T-helper 22 cell (primary cell): ENCODE data around the gene GLS.
"Not testable (repeated sequence)": the region's sequence is repeated elsewhere in the genome, so short reads cannot be mapped to it uniquely, and the experiment has no call there.

Source experiments
- DNase-seq: peaks from one replicate; pipeline ENCODE4 v3.0.0-alpha.2; 2020; ENCODE audit warnings: low read depth

The GLS gene

DNA sequence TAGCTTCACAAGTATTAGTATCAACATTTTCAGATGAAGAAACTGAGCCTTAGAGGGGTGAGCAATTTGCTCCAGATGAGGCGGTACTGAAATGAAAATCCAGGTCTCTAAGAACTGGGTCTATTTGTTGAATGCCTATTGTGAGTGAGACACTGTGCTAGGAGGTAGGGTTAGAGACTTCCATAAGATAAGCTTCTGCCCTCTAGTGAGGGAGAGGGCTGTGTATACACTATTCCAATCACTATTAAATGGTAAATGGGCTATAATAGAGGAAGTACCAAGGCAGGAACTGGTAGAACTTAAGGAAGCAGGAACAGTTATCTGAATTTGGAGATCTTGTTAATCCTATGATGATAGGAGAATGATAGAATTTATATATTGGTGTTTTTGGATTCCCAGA, 23.6 kb upstream of the GLS start:
- no peak for DNase-seq

DNA sequence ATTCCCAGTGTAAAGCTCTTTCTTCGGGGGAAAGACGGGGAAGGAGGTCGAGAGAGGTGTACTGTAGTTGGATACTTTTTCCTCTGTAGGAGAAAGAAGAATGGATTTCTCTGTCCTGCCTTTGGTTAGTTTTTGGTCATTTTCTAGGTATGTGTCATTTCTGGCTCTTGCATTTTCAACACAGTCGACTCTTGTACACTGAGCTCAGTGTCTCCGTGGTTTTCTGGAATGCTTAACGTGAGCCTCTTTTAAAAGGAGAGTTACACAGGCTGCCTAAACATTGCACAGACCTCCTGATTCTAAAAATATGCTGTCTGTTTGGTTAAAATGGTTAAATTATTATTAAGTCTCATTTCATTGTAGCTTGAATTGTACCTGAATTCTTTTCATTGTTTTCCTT, 21.8 kb upstream of the GLS start:
- no peak for DNase-seq

DNA sequence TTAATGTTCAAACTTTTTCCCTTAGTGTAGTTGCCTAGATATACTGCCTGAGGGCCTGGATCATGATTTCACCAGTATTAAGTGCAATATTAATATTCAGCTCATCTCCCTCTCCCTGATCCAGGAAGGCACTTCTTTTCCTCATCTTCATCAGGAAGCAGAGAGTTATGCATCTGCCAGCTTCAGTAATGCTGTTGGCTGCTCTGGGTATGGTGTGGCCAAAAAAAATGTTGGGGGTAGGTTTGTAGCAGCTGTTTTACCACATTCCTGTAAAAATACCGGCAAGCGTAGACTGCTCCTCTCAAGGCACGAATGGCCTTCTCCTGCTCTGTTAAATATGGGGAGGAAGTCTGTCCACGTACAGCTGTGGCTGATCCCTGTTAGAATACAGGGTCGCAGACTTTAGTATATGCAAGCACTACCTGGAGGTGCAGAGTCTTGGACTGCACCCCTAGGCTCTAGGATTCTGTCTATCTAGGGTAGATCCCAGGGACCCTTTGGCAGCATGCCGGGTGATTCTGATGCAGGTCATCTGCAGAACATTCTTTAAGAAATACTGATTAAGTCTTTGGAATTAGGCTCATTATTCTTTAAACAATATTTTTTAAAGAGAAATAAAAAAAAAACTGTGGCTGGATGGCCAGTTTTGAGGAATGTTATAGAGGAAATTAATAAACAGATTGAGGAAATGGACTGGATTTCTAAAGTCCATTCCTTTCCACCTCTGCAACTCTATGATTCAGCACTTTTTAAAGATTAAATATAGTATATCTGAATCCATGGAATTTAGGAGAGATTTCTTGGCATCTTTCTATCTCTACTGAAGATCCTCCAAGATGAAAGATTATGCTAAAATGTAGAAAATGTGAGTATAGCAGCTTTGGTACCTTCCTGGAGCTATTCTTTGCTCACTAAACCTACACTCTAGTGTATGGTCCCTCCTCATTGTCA, 21.0 kb upstream of the GLS start:
- DNase-seq: no peak

- DNase-seq: no peak
Measured at GRCh38 chr2:190860985-190861680, 19.5 kb upstream of the GLS start.

GRCh38 chr2:190862128-190862527, 18.5 kb upstream of the GLS start:
- not testable (repeated sequence) for DNase-seq

GRCh38 chr2:190862571-190862991, 18.0 kb upstream of the GLS start:
- no peak for DNase-seq

GRCh38 chr2:190863946-190864345, 16.7 kb upstream of the GLS start:
- DNase-seq: no peak

DNA sequence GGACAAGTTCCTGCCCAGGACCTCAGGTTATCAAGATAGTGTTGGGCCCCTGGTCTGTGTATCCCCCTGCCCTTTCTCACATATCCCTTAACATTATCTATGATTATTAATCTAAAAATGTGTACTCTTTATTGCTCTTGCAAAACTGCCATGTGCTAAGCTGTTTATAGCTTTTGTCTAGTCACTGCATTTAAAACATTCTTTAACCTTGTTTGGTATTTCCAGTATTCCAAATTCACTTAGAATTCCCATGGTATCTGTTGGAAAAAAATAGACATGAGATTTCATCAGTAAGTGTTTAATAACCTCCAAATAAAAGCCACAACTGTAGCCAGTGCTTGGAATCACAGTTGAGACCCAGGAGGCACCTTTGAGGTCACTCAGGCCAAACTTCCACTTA, 16.2 kb upstream of the GLS start:
- DNase-seq: no peak

DNA sequence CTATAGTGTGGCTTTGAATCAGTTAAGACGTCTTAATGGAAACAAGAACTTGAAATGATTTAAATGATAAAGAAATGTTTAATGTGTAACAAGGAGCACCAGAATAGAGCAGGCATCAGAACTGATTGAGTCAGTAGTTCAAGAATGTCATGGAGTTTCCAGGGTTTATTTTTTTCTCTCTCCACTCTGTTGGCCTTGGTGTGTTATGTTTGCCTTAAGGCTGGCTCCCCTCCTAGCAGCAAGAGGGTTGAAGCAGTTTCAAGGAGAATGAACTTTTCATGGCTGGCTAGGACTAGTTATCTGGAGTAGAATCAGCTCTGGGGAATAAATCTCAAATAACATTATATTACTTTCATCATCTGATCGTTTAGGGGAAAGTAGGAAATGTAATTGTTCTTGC, 13.4 kb upstream of the GLS start:
- DNase-seq: no peak

DNA sequence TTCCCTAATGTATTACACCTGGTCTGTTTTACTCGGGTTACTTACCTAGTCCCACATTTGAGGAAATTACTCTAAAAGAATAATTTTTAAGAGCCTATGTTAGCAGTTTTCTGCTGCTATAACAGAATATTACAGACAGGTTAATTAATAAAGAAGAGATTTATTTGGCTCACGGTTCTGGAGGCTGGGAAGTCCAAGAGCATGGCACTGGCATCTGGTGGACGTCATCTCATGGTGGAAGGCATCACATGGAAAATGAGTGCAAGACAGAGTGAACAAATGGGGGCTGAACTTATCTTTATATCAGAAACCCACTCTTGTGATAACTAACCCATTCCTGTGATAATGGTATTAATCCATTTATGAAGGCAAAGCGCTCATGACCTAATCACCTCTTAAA, 12.8 kb upstream of the GLS start:
- DNase-seq: no peak

GRCh38 chr2:190869721-190870120, 10.9 kb upstream of the GLS start:
- DNase-seq: no peak

DNA sequence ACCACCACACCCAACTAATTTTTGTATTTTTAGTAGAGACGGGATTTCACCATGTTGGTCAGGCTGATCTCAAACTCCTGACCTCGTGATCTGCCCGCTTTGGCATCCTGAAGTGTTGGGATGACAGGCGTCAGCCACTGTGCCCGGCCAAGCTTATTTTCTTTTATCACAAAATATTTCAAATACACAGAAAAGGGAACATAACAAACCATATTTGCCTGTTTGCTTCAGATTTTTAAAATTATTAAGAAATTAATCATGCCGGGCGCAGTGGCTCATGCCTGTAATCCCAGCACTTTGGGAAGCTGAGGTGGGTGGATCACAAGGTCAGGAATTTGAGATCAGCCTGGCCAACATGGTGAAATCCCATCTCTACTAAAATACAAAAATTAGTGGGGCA, 7.2 kb upstream of the GLS start:
- DNase-seq: not testable (repeated sequence)

DNA sequence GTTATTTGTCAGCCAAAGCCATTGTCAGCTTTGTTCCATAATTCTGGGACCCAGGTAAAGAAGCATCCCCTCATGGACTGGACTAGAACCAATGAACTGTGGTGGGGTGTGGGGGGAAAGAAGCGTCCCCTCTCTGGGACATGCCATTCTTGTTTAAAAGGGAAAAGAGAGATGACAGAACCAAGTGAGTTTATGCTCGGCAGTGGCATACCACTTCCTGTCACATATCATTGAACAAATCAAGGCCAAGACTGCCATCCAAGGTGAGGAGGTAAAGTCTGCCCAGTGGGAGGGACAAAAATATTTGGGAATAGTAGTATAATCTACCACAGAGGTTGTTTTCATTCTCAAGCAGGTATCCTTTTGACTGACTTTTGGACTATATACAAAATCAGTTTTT, 4.7 kb upstream of the GLS start:
- no peak for DNase-seq

- no peak for DNase-seq
Measured at GRCh38 chr2:190876631-190877030, 4.0 kb upstream of the GLS start.

DNA sequence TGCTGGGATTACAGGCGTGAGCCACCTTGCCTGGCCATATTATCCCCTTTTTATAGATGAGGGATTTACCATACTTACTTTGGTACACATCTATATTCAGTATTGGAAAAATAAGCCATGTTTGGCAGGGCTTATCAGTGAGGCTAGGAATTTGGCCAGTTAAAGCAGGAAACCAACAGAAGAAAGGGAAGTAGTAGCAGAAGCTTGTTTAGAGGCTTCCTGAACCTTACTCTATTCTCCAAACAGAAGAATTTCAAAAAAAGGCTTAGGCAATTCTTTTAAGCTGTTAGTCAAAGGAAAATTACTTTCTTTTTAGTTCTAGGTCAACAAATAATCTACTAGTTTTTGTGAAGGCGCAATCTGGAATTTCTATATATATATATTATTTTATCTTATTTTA, 3.2 kb upstream of the GLS start:
- DNase-seq: no peak

- peak; percentile 9 for DNase-seq
Measured at GRCh38 chr2:190879474-190880377, 895 bp upstream of the GLS start.

- DNase-seq: no peak
Measured at GRCh38 chr2:190881084-190881597, 520 bp downstream of the GLS start.

- DNase-seq: peak; percentile 78
Measured at GRCh38 chr2:190881598-190882410, 1.2 kb downstream of the GLS start.

GRCh38 chr2:190882411-190882766, 1.8 kb downstream of the GLS start:
- DNase-seq: no peak

GRCh38 chr2:190882856-190883582, 2.4 kb downstream of the GLS start:
- no peak for DNase-seq

DNA sequence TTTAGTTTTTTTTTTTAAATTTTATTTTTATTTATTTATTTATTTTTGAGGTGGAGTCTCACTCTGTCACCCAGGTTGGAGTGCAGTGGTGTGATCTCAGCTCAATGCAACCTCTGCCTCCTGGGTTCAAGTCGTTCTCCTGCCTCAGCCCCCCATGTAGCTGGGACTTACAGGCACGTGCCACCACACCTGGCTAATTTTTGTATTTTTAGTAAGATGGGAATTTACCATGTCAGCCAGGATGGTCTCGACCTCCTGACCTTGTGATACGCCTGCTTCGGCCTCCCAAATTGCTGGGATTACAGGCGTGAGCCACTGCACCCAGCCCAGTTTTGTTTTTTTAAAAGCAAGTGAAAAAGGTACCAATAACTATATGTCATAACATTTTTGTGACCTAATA, 5.2 kb downstream of the GLS start:
- DNase-seq: not testable (repeated sequence)
